ENCODE results near the gene SLC9A4. TPM values are rescaled to one million over a fixed set of nuclear protein-coding genes. Genes with fewer than 3 reads are reported as not detected.

Gene SLC9A4
- total RNA-seq, 1 donor from 2014 or later, result not detected

- intact Hi-C loops (cut with micrococcal nuclease), result no loop called here
- no peak for DNase-seq
- ATAC-seq, result no peak
These were observed 14.1 kb downstream of the SLC9A4 start for GRCh38 chr2:102486941-102487702.

DNA sequence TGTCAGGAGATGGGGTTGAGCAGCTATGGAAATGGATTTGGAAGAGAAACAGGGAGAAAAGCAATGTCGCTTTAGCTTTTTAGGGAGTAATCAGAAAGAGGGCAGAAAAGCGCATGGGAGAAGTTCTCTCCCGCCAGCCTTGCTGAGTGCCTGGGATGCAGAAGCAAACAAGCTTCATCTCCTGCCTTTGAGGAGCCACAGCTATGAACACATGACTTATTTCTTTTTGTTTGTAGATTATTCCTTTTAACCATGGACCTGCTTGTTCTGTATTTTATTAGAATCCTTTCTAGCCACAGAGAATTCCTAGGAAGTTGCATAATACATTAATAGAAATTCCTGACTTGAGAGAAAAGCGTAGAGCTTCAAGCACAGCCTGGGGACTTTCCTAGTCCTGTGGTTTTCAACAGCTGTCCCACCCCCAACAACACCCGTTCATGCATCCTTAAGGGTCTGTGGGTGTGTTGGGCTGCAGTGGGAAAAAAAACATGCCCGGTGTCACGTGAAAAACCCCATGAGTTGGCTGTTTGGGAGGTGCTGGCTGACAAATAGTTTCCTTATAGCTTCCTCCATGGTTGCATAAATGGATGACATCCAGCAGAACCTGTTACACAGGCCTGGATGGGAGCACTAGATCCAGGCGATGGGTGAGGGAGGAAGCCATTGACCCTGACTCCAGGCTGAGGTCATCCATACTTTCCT lies 14.9 kb downstream of the SLC9A4 start:
- DNase-seq (no peak), ATAC-seq (no peak)
- intact Hi-C loops (cut with micrococcal nuclease), result no loop called here

DNA sequence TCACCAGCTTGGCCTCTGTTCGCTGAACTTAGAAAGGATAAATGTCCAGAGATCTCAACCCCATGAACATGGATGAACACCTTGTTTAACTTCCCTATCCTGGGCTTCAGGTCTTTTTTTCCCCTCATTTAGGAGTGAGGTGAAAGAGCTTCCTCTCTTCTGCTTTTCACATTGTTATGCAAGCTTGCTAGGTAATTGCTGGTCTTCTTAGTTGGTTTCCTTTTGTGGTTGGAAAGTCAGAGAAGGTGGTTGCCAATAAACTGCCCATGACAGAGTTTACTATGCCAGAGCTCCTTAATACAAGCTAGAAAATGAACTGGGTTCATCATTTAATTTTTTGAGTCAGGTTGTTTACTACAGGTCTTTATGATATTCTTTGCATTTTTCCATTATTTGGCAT lies 16.6 kb downstream of the SLC9A4 start:
- DNase-seq (no peak), ATAC-seq (no peak)
- intact Hi-C loops (cut with micrococcal nuclease), result no loop called here

DNA sequence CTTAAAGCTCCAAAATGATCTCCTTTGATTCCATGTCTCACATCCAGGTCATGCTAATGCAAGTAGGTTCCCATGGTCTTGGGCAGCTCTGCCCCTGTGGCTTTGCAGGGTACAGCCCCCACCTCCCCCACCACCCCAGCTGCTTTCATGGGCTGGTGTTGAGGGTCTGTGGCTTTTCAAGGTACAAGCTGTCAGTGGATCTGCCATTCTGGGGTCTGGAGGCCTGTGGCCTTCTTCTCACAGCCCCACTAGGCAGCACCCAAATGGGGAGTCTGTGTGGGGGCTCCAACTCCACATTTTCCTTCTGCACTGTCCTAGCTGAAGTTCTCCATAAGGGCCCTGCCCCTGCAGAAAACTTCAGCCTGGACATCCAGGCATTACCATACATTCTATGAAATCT lies 19.0 kb downstream of the SLC9A4 start:
- intact Hi-C loops (cut with micrococcal nuclease), result no loop called here

DNA sequence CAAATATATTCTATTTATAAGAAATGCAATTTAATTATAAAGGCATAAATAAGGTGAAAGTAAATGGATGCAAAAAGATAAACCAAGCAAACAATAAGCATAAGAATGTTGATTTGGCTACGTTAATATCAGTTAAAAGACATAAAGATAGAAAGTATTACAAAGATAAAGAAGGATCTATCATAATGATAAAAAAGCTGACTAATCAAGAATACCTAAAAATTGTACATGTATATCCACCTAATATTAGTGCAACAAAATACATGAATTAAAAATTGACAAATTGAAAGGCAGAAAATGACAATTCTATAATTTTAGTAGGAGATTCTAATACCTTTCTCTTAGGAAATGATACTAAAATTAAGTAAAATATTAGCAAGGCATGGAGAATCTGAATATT lies 21.5 kb downstream of the SLC9A4 start:
- no peak for DNase-seq
- intact Hi-C loops (cut with micrococcal nuclease), result no loop called here
- no peak for ATAC-seq

More for the DNA sequence above, 19.0 kb downstream of the SLC9A4 start:
- ATAC-seq, result no peak
- DNase-seq, result no peak

GRCh38 chr2:102498414-102498813 lies 25.4 kb downstream of the SLC9A4 start:
- DNase-seq, result no peak
- intact Hi-C loops (cut with micrococcal nuclease), result no loop called here
- no peak for ATAC-seq

DNA sequence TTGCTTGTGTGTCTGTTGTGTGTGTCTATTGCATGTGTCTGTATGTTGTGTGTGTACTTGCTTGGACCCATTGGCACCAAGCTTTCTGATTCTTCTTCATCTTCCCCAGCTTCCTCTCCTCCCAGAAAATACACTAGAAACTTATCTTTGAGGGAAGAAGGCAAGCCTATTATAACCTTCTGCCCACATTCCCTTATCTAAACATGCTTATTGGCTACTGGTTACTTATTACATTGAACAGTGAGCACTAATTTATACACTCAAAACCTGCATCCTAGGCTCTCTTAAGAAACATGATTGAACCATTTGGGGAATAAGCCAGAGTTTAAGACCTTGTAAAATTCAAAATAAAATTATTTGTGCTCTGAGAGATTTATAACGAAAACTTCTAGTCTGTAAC lies 26.5 kb downstream of the SLC9A4 start:
- DNase-seq, result no peak
- intact Hi-C loops (cut with micrococcal nuclease), result no loop called here
- no peak for ATAC-seq

GRCh38 chr2:102502576-102502975 lies 29.6 kb downstream of the SLC9A4 start:
- intact Hi-C loops (cut with micrococcal nuclease), result no loop called here

DNA sequence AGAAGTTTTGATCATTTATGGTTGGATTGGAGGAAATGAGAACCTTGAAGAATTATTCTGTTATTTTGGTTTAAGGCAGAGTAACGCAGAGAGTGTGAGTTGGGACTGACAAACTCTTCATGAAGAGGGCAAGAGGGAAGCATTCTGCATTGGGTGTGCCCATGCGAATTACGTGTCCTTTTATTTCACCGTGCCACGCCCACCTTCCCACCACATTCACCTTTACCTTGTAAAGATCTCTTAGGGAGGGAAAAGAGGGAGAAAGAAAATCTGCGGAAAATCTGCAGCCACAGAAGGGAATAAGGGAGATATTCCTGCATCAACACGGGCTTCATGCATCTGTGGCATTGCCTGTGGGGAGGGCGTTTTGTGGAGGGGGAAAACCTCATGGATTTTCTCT lies 31.8 kb downstream of the SLC9A4 start:
- no peak for DNase-seq
- intact Hi-C loops (cut with micrococcal nuclease), result no loop called here
- no peak for ATAC-seq

More at GRCh38 chr2:102502576-102502975, 29.6 kb downstream of the SLC9A4 start:
- ATAC-seq (no peak), DNase-seq (no peak)

DNA sequence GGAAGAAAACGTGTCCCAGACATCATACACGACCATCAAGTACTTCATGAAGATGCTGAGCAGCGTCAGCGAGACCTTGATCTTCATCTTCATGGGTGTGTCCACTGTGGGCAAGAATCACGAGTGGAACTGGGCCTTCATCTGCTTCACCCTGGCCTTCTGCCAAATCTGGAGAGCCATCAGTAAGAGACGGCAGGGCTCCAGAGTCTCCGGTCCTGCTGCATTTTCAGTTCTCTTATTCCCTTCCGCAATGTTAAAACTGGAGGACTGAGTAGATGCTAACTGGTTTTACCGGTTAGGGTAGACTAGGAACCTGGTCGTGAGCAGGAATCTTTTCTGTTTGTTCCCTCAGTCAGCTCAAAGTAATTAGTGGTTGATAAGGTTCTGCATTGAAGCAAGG lies 32.3 kb downstream of the SLC9A4 start:
- DNase-seq (no peak), ATAC-seq (no peak)
- intact Hi-C loops (cut with micrococcal nuclease), result no loop called here

DNA sequence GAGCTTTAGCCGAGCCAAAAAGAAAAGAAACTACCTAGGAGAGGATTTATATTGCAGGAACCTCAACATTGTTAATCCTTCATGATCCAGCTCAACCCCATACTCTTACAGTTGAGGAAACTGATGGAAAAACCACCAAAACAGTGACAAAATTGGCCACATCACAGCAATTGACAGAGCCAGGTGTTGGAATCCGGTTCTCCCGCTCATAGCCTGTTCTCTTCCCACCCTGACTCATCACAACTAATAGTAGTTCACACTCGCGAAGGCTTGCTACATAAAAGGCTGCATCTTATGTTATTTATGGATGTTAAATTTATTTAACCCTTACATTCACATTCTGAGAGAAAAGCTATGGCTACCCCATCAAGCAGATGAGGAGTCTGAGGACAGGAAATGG lies 33.7 kb downstream of the SLC9A4 start:
- no peak for ATAC-seq
- intact Hi-C loops (cut with micrococcal nuclease), result no loop called here
- no peak for DNase-seq

GRCh38 chr2:102508863-102509262 lies 35.8 kb downstream of the SLC9A4 start:
- ATAC-seq, result no peak
- DNase-seq, result no peak
- intact Hi-C loops (cut with micrococcal nuclease), result no loop called here

DNA sequence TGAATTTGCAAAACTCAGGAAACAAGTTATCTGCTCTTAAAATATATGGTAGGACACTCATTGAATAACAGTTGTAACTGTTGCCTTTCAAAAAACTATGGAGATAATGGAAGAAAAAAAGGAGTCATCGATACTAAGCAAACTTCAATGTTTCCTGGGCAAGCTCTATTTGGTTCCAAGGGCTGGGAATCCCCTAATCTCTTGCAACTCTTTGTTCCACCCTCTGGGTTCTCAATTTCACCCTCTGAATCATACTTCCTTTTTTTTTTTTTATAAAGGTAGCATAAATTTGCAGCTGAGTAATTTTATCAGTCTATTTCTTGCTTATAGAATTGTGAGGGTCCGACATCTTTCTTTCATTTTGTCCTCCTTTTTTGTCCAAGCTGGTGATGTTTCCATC lies 36.7 kb downstream of the SLC9A4 start:
- no peak for ATAC-seq
- DNase-seq, result no peak

GRCh38 chr2:102510791-102511575 lies 38.0 kb downstream of the SLC9A4 start:
- ATAC-seq, result no peak
- DNase-seq, result no peak
- intact Hi-C loops (cut with micrococcal nuclease), result no loop called here

More for the DNA sequence above, 36.7 kb downstream of the SLC9A4 start:
- intact Hi-C loops (cut with micrococcal nuclease), result no loop called here

DNA sequence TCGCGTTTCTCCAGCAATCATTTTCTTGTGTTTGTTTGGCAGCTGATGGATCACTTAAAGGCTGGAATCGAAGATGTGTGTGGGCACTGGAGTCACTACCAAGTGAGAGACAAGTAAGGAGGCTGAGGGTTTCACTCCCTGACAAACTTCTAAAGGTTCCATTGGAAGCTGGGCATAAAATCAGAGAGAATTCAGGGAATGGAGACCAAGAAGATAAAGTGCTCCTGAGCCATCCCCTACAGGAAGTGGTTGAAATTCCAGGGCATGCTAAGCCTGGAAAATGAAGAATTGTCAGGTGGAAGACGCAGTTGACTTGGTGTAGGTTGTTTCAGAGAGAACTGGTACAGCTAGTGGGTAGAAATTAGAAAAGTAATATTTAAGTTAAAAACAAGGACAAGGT lies 39.1 kb downstream of the SLC9A4 start:
- intact Hi-C loops (cut with micrococcal nuclease), result no loop called here
- no peak for ATAC-seq

DNA sequence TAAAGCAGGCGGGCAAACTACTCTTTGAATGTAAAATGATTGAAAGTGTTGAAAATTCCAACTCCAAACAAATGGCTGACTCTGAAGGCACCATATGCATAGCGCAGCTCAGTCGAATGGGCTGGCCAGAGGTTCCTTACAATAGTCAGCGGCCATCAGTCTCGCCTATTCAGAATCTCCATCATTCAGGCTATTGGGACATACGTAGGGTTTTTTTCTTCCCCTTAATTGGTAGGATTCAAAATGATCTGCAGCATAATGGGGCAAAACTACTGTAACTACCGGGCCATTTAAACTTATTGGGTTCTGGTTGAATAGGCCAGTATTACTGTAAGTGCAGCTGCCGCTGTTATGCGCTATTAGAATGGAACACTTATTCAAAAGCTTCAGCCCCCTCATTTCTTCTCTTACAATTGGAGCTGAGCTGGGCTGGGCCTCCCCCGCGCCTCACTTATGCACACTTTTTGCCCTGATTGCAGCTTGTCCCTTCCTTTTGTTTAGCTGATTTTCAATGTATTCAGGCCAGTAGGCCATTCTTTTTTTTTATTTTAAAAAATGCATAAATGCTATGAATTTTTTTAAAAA lies 40.4 kb downstream of the SLC9A4 start:
- intact Hi-C loops (cut with micrococcal nuclease), result no loop called here
- no peak for DNase-seq
- no peak for ATAC-seq

More for the DNA sequence above, 39.1 kb downstream of the SLC9A4 start:
- DNase-seq, result no peak

DNA sequence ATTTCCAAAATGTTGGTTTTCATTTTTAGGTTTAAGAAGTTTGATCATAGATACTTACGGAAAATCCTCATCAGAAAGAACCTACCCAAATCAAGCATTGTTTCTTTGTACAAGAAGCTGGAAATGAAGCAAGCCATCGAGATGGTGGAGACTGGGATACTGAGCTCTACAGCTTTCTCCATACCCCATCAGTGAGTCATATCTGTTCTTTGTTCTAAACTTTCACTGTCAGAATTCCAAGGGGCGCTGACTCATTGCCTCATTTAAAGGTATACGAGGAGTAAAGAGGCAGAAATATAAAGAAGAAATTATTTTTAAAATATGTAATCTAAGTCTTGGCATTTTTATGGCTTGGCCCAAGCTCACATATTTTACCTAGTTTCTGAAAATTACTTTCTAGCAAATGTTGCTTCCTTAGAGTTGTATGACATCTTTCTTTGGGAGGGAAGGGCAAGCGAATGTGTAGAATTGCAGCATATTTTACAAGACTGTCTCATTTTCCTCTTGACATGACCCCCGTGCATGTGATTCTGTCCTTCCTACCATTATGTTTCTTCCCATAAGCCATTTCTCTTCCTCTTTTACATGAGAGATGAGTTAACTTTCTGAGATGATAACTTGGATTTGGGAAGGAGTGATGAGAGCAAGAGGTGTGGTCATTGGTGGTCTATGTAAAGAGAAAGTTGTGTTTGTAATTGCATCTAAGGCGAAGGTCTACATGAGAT lies 41.2 kb downstream of the SLC9A4 start:
- DNase-seq (no peak), ATAC-seq (no peak)
- intact Hi-C loops (cut with micrococcal nuclease), result no loop called here

DNA sequence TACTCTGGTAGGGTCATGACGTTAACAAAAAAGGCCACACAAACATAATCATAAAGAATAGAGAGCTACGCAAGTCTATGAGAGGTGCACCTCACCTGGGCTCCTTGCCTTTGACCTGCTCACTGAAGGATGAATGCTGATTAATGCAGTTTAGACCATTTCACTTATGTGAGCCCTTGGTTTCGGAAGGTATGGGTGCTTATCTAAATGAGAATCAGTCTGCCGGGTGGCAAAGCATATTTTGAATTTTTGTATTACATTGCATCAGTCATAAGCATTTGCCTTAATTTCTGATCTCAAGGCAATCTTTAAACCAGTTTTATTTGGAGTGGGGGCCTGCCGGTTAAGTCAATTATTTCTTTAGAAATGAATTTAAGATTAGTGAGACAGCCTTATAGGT lies 42.8 kb downstream of the SLC9A4 start:
- ATAC-seq (no peak), DNase-seq (no peak)
- intact Hi-C loops (cut with micrococcal nuclease), result no loop called here

- intact Hi-C loops (cut with micrococcal nuclease), result no loop called here
- ATAC-seq (no peak), DNase-seq (no peak)
These were observed 45.1 kb downstream of the SLC9A4 start for GRCh38 chr2:102518170-102518569.
